WERI-Rb-1 (cell line): ENCODE data around the gene SVOP.

Experiments used
- DNase-seq: peaks from one replicate; pipeline ENCODE4 v3.0.0-alpha.2; 2020
- H3K27ac ChIP-seq: fragments of 250-450 bp; sonication (Bioruptor Pico); 2 replicates; pipeline ENCODE4 v1.5.1; 2020; ENCODE audit warnings: mild to moderate bottlenecking, moderate library complexity
- H3K27me3 ChIP-seq: fragments of 250-450 bp; sonication (Bioruptor Pico); 2 replicates; pipeline ENCODE4 v1.5.1; 2021; ENCODE audit warnings: mild to moderate bottlenecking, low read depth, moderate library complexity; ENCODE audit not compliant: insufficient read depth, severe bottlenecking
- H3K36me3 ChIP-seq: fragments of 250-450 bp; sonication (Bioruptor Pico); 2 replicates; pipeline ENCODE4 v1.5.1; 2020; ENCODE audit warnings: mild to moderate bottlenecking, moderate library complexity
- H3K4me3 ChIP-seq: 2 replicates; pipeline ENCODE4 v1.5.1; 2011; ENCODE audit warnings: low read depth, mild to moderate bottlenecking, control low read depth, low read length
- H3K9me3 ChIP-seq: fragments of 250-450 bp; sonication (Bioruptor Pico); 2 replicates; pipeline ENCODE4 v1.5.1; 2021; ENCODE audit warnings: mild to moderate bottlenecking, moderate library complexity; ENCODE audit not compliant: severe bottlenecking
- TF ChIP-seq, protein P1 (sequence below): IDR thresholded peaks from 2 replicates; pipeline ENCODE4 v1.5.1; 2011; ENCODE audit warnings: low read depth, mild to moderate bottlenecking, control low read depth, inconsistent platforms, low read length

SVOP gene

GRCh38 chr12:108910336-108910735 lies 110.5 kb downstream of the SVOP start:
- H3K36me3 ChIP-seq, result no peaks in the 10 kb centered on the region
- no peaks in the 10 kb centered on the region for H3K9me3 ChIP-seq
- no peak overlapping the region for H3K4me3 ChIP-seq
- no peak overlapping the region for H3K27ac ChIP-seq
- TF ChIP-seq, protein P1, sequence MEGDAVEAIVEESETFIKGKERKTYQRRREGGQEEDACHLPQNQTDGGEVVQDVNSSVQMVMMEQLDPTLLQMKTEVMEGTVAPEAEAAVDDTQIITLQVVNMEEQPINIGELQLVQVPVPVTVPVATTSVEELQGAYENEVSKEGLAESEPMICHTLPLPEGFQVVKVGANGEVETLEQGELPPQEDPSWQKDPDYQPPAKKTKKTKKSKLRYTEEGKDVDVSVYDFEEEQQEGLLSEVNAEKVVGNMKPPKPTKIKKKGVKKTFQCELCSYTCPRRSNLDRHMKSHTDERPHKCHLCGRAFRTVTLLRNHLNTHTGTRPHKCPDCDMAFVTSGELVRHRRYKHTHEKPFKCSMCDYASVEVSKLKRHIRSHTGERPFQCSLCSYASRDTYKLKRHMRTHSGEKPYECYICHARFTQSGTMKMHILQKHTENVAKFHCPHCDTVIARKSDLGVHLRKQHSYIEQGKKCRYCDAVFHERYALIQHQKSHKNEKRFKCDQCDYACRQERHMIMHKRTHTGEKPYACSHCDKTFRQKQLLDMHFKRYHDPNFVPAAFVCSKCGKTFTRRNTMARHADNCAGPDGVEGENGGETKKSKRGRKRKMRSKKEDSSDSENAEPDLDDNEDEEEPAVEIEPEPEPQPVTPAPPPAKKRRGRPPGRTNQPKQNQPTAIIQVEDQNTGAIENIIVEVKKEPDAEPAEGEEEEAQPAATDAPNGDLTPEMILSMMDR, result no peak
- DNase-seq, result no peak
- H3K27me3 ChIP-seq, result no peaks in the 10 kb centered on the region

DNA sequence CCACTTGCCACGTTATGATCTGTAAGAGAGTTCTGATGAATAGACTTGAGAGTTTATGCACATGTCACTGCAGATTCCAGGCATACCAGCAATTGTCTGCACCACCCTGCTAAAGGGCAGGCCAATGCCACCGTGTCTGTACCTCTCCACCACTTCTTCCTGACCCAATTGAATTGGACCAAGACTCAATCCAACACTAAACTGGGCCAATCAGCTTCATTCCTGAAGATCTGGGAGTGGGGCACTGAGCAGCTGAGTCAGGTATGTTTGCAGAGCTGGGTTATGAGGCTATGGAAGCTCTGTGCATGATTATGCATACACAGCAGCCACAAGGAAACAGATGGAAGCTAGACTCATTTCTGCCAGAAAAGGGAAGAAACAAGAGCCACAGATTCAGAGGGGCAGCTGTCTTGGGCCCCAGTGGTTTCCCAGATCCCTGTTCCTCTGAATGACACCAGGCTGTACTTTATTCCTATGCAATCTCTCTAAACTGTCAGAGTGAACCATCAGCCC lies 113.0 kb downstream of the SVOP start:
- no peaks in the 10 kb centered on the region for H3K9me3 ChIP-seq
- H3K27me3 ChIP-seq, result no peaks in the 10 kb centered on the region
- no peak overlapping the region for H3K27ac ChIP-seq
- no peaks in the 10 kb centered on the region for H3K36me3 ChIP-seq
- no peak for DNase-seq
- TF ChIP-seq, protein P1, result no peak
- no peak overlapping the region for H3K4me3 ChIP-seq

DNA sequence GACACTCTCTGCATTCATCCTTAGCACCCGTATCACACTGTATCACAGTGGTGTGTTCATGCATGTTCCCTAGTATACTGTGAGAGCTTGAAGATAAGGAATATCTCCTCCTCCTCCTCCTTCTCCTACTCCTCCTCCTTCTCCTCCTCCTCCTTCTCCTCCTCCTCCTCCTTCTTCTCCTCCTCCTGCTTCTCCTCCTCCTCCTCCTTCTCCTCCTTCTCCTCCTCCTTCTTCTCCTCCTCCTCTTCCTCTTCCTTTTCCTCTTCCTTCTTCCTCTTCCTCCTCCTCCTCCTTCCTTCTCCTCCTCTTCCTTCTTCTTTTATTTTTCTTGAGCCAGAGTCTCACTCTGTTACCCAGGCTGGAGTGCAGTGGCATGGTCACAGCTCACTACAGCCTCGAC lies 113.9 kb downstream of the SVOP start:
- H3K27me3 ChIP-seq, result no peaks in the 10 kb centered on the region
- no peak overlapping the region for H3K4me3 ChIP-seq
- H3K36me3 ChIP-seq, result no peaks in the 10 kb centered on the region
- H3K9me3 ChIP-seq, result no peaks in the 10 kb centered on the region
- H3K27ac ChIP-seq, result no peak overlapping the region
- DNase-seq, result no peak
- TF ChIP-seq, protein P1, result no peak

DNA sequence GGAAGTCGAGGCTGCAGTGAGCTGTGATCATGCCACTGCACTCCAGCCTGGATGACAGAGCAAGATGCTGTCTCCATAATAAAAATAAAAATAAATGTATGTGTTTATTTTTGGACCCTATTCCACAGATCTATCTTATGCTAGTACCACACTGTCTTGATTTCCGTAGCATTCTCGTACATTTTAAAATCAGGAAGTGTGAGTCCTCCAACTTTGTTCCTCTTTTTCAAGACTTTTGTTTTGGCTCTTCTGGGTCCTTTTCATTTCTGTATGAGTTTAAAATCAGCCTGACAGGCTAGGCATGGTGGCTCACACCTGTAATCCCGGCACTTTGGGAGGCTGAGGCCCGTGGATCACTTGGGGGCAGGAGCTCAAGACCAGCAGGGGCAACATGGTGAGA lies 115.1 kb downstream of the SVOP start:
- Histone ChIP-seq H3K27me3 (no peaks in the 10 kb centered on the region), H3K9me3 (no peaks in the 10 kb centered on the region), H3K36me3 (no peaks in the 10 kb centered on the region), H3K4me3 (no peak overlapping the region), H3K27ac (no peak overlapping the region)
- TF ChIP-seq, protein P1, result no peak
- no peak for DNase-seq

GRCh38 chr12:108899145-108899544 lies 121.7 kb downstream of the SVOP start:
- Histone ChIP-seq H3K4me3 (no peak overlapping the region), H3K27ac (no peak overlapping the region), H3K9me3 (no peaks in the 10 kb centered on the region), H3K27me3 (no peaks in the 10 kb centered on the region), H3K36me3 (no peaks in the 10 kb centered on the region; the same call in 1 of the 2 replicates)
- DNase-seq, result no peak
- TF ChIP-seq, protein P1, result no peak

DNA sequence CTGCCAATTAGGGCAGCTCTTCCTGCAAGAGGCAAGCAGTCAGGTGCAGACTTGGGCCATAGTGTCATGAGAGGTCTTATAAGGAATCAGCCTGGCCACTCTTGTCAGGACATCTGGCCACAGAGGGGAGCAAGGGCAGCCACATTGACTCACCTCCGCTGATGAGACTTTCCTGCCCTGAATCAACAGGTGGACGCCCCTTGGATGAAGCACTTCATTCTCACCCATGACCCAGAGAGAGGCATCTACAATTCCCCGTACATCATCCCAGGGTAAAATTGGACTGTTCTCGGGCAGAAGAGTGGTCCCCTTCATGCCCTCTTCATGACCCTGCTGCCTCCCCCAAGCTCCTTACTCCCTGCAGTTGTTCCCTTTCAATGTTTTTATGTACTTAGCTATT lies 124.1 kb downstream of the SVOP start:
- Histone ChIP-seq H3K4me3 (no peak overlapping the region), H3K27ac (no peak overlapping the region), H3K9me3 (no peaks in the 10 kb centered on the region), H3K36me3 (no peaks in the 10 kb centered on the region; the same call in 1 of the 2 replicates), H3K27me3 (no peaks in the 10 kb centered on the region)
- TF ChIP-seq, protein P1, result no peak
- DNase-seq, result no peak
